ENCODE results near the gene TRAK1. TPM values are rescaled to one million over a fixed set of nuclear protein-coding genes. Genes with fewer than 3 reads are reported as not detected.

TRAK1 gene
- total RNA-seq (2012; rRNA removed) (26.7 and 28.1 TPM in 2 replicates), polyA plus RNA-seq (2012; rRNA removed) (21.7 and 25.6 TPM in 2 replicates), Bru-seq, nascent RNA (percentile 83 among the genes with signal in this experiment), BruChase-seq, experiment 1, labeled RNA remaining after a 6-hour chase (percentile 80 among the genes with signal in this experiment), BruChase-seq, experiment 2, labeled RNA remaining after a 2-hour chase (percentile 74 among the genes with signal in this experiment)
- polyA plus RNA-seq (2012; cell fraction: cytosol; rRNA removed): 11.6 and 17.8 TPM in 2 replicates
- 30.8 and 31.5 TPM in 2 replicates for polyA plus RNA-seq (2012; cell fraction: nucleus; rRNA removed; ENCODE audit: low replicate concordance)
- long read RNA-seq, partial matches to known transcripts: 46 of 61 reads
- long read RNA-seq, other reads (novel, unspliced or antisense): 15 of 61 reads

GRCh38 chr3:42090973-42091731, at the start of gene TRAK1:
Gene TRAK1, plus strand, starts transcription at chr3:42091357. Its CDS starts 113 bp downstream, at chr3:42091470.
- no peak within 1 kb of the TSS for H3K23ac ChIP-seq (ENCODE audit: low read depth, low read length)
- CTCF ChIA-PET: interaction anchor here (0.8 kb wide), 1 partner anchor 8 kb away, joined by 4 read pairs; no protein-coding TSS in a partner anchor
- peak within 1 kb of the TSS; percentile 28; the same call in 1 of the 2 replicates for H2AK5ac ChIP-seq (ENCODE audit: low read depth, low read length)
- POLR2A ChIA-PET (ENCODE audit: unreplicated experiment): no interaction called here
- no peak within 1 kb of the TSS for H2BK20ac ChIP-seq (ENCODE audit: low read depth, low read length)
- H3K4me1 ChIP-seq (ENCODE audit: control insufficient read depth, insufficient read depth, low read length): peaks cover 5% of the 10 kb centered on the region
- H3K4me2 ChIP-seq (ENCODE audit: low read depth, low read length): no peak within 1 kb of the TSS
- no peak within 1 kb of the TSS for H4K8ac ChIP-seq (ENCODE audit: low read depth in 2 of 2, low read length in 2 of 2)
- H3K4me3 ChIP-seq (ENCODE audit: insufficient read depth, low read depth, low read length): no peak within 1 kb of the TSS
- H3K14ac ChIP-seq (replicated peaks; ENCODE audit: low read depth, low read length): no peak within 1 kb of the TSS
- BruUV-seq (replicated peaks): no TSS peak
- in situ Hi-C loops (cut with MboI; ENCODE audit: low sequenced_read_pairs): no loop called here
- H3K9me1 ChIP-seq (ENCODE audit: insufficient read depth, low read length): no peaks in the 10 kb centered on the region; the same call in 1 of the 2 replicates
- H3K27ac ChIP-seq (ENCODE audit: insufficient read depth, low read length): no peak within 1 kb of the TSS
- 0 out of 2 replicates have a peak, but pooled peaks cover 2% of the 10 kb centered on the region for H3K36me3 ChIP-seq (ENCODE audit: control insufficient read depth, insufficient read depth, low read length)
- no peak within 1 kb of the TSS; the same call in 1 of the 2 replicates for H2BK120ac ChIP-seq (ENCODE audit: low read depth, low read length)
- H4K5ac ChIP-seq (ENCODE audit: low read depth, low read length): no peak within 1 kb of the TSS
- no peak within 1 kb of the TSS for H2BK5ac ChIP-seq (ENCODE audit: low read depth, low read length, poor library complexity, severe bottlenecking)
- H4K20me1 ChIP-seq (ENCODE audit: insufficient read depth, low read length): no peaks in the 10 kb centered on the region
- ATAC-seq (ENCODE audit: low read depth) (no peak), DNase-seq (no peak)
- no peaks in the 10 kb centered on the region for H3K27me3 ChIP-seq (ENCODE audit: control insufficient read depth, insufficient read depth, low read length)
- H3K9ac ChIP-seq (ENCODE audit: low read depth, low read length): no peak within 1 kb of the TSS
- dilution Hi-C loops (cut with HindIII; ENCODE audit: low sequenced_read_pairs, unreplicated experiment): no loop called here
- 80% methylated on average over 1 of the region's 14 CpGs; no CpG with 5 or more reads in 1 of the 2 experiments for WGBS, 2 experiments (ENCODE audit: extremely low coverage in 2 of 2, insufficient read length in 1 of 2)
- intact Hi-C loops (cut with micrococcal nuclease): loop anchor here (5.0 kb wide), 1 partner anchor 566 kb away; no protein-coding TSS in a partner anchor
- no peak within 1 kb of the TSS for H3K56ac ChIP-seq (ENCODE audit: extremely low read depth, insufficient read depth, low read length)
- H2AK9ac ChIP-seq (replicated peaks; ENCODE audit: low read depth, low read length, poor library complexity): no peak within 1 kb of the TSS
- TF ChIP-seq MAZ (IDR thresholded peaks at IDR 0.05; ENCODE audit: borderline replicate concordance, low read depth, low read length): no peak
- TF ChIP-seq POLR2A (IDR thresholded peaks at IDR 0.05; ENCODE audit: low read depth, low read length): no peak
- TF ChIP-seq MAFK (IDR thresholded peaks at IDR 0.05; ENCODE audit: low read depth, low read length): no peak
- TF ChIP-seq RFX5 (IDR thresholded peaks at IDR 0.05; ENCODE audit: low read depth, low read length): no peak
- TF ChIP-seq FOS (IDR thresholded peaks at IDR 0.05; ENCODE audit: low read depth, low read length): no peak
- no peak for TF ChIP-seq USF2 (IDR thresholded peaks at IDR 0.05; ENCODE audit: low read depth, low read length)
- TF ChIP-seq MXI1 (IDR thresholded peaks at IDR 0.05; ENCODE audit: borderline replicate concordance, low read depth, low read length): no peak
- no peak for TF ChIP-seq BHLHE40 (IDR thresholded peaks at IDR 0.05; ENCODE audit: low read depth, low read length)
- no peak for TF ChIP-seq RAD21 (IDR thresholded peaks at IDR 0.05; ENCODE audit: low read length)
- peaks cover 3% of the 10 kb centered on the region; the same call in 1 of the 2 replicates for H3K9me3 ChIP-seq (ENCODE audit: control insufficient read depth, insufficient read depth, low read length)
- H3K18ac ChIP-seq (ENCODE audit: low read depth, low read length): no peak within 1 kb of the TSS
- H3K4ac ChIP-seq (ENCODE audit: low read depth, low read length): no peak within 1 kb of the TSS
- H4K91ac ChIP-seq (ENCODE audit: insufficient read depth, low read depth, low read length): no peak within 1 kb of the TSS
- no peak within 1 kb of the TSS for H2BK15ac ChIP-seq (ENCODE audit: low read depth, low read length)
- peaks cover 15 to 59% of the 10 kb centered on the region in 2 experiments for H3K79me1 ChIP-seq (ENCODE audit: low read depth in 1 of 2, low read length in 2 of 2)
- H2AFZ ChIP-seq (replicated peaks; ENCODE audit: low read length, poor library complexity): no peak within 1 kb of the TSS
